H1 (cell line): ENCODE results near the gene TAB3.

Experiments
- BRCA1 ChIP-seq: IDR thresholded peaks from 2 replicates; pipeline ENCODE4 v1.6.1; 2012; ENCODE audit warnings: low read depth, low read length, improper control_type of control experiment
- CTCF ChIP-seq, 3 experiments: IDR thresholded peaks; 1 replicate in 2 of 3; 2 replicates in 1 of 3; pipeline versions ENCODE4 v1.5.1 to v1.6.1; 2011; ENCODE audit warnings: low read length in 3 of 3, mild to moderate bottlenecking in 3 of 3, inconsistent platforms in 2 of 3, low read depth in 1 of 3, moderate library complexity in 1 of 3; ENCODE audit not compliant: insufficient read depth in 1 of 3; ENCODE audit errors: control extremely low read depth in 1 of 3
- EP300 ChIP-seq, 2 experiments: IDR thresholded peaks; 1 replicate in 1 of 2; 2 replicates in 1 of 2; pipeline ENCODE4 v1.6.1; 2011 to 2012; ENCODE audit warnings: low read depth in 2 of 2, low read length in 2 of 2, mild to moderate bottlenecking in 2 of 2, borderline replicate concordance in 1 of 2, inconsistent platforms in 1 of 2, moderate library complexity in 1 of 2
- GTF2F1 ChIP-seq: IDR thresholded peaks from 2 replicates; pipeline ENCODE4 v1.6.1; 2012; ENCODE audit warnings: low read depth, low read length, improper control_type of control experiment, borderline replicate concordance
- PHF8 ChIP-seq: fragments of 200-600 bp; sonication (generic); conservative IDR thresholded peaks from 2 replicates; pipeline ENCODE4 v1.7.1; 2012; ENCODE audit warnings: low read depth, mild to moderate bottlenecking, inconsistent platforms, low read length, moderate library complexity
- POLR2AphosphoS5 ChIP-seq: IDR thresholded peaks from 2 replicates; pipeline ENCODE4 v1.6.1; 2011; ENCODE audit warnings: low read depth, low read length
- RAD21 ChIP-seq, 2 experiments: IDR thresholded peaks in 1 of 2; conservative IDR thresholded peaks in 1 of 2; 2 replicates each; pipeline ENCODE4 v1.6.1; 2011; ENCODE audit warnings: low read depth in 2 of 2, low read length in 2 of 2, improper control_type of control experiment in 1 of 2, inconsistent platforms in 1 of 2, mild to moderate bottlenecking in 1 of 2, moderate library complexity in 1 of 2
- SP2 ChIP-seq: IDR thresholded peaks from 2 replicates; pipeline ENCODE4 v1.6.1; 2012; ENCODE audit warnings: mild to moderate bottlenecking, low read length, inconsistent platforms
- ZNF274 ChIP-seq: IDR thresholded peaks from 2 replicates; pipeline ENCODE4 v1.7.0; 2012; ENCODE audit warnings: low read length, borderline replicate concordance; ENCODE audit errors: extremely low read depth

DNA sequence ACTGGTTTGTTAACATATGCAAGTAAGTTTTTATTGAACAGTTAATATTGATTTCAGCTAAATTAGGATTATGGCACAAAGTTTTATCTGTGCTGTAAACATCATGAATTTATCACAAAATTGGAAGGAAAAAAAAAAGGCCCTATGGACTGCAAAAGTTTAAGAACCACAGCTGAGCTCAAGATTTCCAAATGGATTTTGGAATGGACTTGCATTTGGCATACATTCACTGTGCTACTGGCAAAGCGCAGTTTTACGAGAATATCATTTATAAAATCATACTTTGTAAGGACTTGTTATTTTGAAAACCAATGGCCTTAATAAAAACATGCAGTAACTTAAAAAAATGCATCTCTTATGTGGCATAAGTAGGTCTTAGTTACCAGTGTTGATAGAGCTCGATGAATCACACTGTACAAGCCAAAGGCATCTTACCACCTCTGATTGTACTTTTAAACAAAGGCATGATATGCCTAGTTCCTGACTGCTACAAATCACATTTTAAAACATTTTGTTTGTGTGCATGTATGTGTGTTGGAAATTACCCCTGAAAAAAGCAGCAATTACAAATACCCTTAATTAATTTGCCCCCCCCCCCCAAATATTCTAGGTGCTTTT, 58.6 kb downstream of the TAB3 start:
- TF ChIP-seq EP300 (IDR thresholded peaks at IDR 0.05; ENCODE audit: borderline replicate concordance in 1 of 2, low read depth in 2 of 2, low read length in 2 of 2) (no peak), POLR2AphosphoS5 (no peak), CTCF (IDR thresholded peaks at IDR 0.05; ENCODE audit: control extremely low read depth in 1 of 3, insufficient read depth in 1 of 3, low read depth in 1 of 3, low read length in 3 of 3) (no peak), BRCA1 (no peak), ZNF274 (no peak), RAD21 (IDR thresholded peaks at IDR 0.05 in 1 of 2, conservative IDR thresholded peaks at IDR 0.05 in 1 of 2; ENCODE audit: low read depth in 2 of 2, low read length in 2 of 2) (no peak), GTF2F1 (no peak), SP2 (no peak), PHF8 (no peak)
